MM.1S (cell line): ENCODE data around the gene GPR179.

Source experiments
- CTCF ChIP-seq: fragments of 300-600 bp; sonication (generic); IDR thresholded peaks from 2 replicates; pipeline ENCODE4 v1.5.1; 2016; ENCODE audit warnings: antibody characterized with exemption, low read length, mixed read lengths
- EZH2 ChIP-seq: fragments of 300-600 bp; sonication (generic); optimal IDR thresholded peaks from 2 replicates; pipeline ENCODE3; 2017; ENCODE audit warnings: low read depth, mild to moderate bottlenecking, antibody characterized with exemption, low read length, mixed read lengths
- EZH2phosphoT487 ChIP-seq: fragments of 300-600 bp; sonication (generic); IDR thresholded peaks from 2 replicates; pipeline ENCODE4 v1.6.1; 2018; ENCODE audit warnings: antibody characterized with exemption, low read length

GRCh38 chr17:38317081-38317480 is 26.7 kb downstream of the GPR179 start:
- no peak for TF ChIP-seq CTCF
- no peak for TF ChIP-seq EZH2phosphoT487
- no peak for TF ChIP-seq EZH2
